Activated T-cell treated with anti-CD3 and anti-CD28 coated beads, Interleukin-2, amount 50 U/mL, for 1 hour (primary cell): ENCODE results near the gene AP3M1.

Experiments used
- DNase-seq: peaks from one replicate; pipeline ENCODE4 v3.0.0-alpha.2; 2020

AP3M1 gene

DNA sequence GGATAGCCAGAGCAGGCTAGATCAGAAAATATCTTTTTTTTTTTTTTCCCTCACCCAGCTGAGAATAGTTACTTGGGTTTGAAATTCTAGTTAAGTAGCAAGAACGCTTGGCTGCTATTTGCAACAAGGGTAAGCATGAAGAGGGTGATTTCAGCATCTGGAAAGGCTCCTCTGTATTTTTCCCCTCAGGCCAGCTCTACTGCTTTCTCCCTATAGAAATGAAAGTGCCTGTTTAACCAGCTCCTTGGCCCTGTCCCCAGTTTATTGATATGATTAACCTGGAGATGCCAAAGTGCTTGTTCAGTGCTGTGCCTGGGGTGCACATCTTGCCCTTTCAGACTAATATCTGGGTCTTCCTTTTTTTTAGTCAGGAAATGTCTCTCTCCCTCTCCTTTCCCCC, 37.1 kb downstream of the AP3M1 start:
- no peak for DNase-seq

DNA sequence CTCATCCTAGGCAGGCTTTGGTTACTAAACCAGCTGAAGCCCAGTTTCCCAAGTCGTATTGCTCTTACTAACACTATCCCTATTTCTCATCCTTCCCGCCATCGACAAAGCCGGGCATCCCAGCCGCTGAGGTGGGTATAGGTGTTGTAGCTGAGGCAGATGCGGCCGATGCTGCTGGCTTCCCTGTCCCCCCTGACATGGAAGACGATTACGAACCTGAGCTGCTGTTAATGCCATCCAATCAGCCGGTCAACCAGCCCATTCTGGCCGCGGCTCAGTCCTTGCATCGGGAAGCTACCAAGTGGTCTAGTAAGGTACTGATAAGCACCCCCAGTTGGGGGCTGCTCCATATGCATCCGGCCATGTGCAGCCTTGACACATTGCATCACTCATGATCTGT, 38.8 kb downstream of the AP3M1 start:
- DNase-seq, result no peak

GRCh38 chr10:74110120-74110519, 40.5 kb downstream of the AP3M1 start:
- no peak for DNase-seq

DNA sequence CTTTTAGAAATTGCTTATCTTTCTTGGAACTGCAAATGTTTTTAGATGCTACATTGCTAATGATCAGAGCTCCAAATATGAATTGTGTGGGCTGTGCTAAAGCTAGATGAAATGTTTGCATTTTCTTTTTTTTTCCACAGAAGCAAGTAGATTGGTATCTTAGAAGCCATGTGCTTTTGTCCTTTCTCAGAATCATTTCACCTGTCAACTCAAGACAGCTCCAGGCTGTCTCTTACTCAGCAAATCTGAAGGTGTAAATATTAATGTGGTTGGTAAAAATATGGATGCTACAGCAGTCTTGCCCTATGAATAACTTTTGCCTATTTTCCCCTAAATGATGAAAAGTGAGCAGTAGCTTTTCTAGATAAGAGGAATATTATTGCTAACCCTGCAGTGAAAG, 41.2 kb downstream of the AP3M1 start:
- no peak for DNase-seq

- no peak for DNase-seq
Measured at GRCh38 chr10:74107391-74107790, 43.2 kb downstream of the AP3M1 start.

GRCh38 chr10:74104996-74105395, 45.6 kb downstream of the AP3M1 start:
- no peak for DNase-seq

- no peak for DNase-seq
Measured at GRCh38 chr10:74104480-74104879, 46.1 kb downstream of the AP3M1 start.

- no peak for DNase-seq
Measured at GRCh38 chr10:74103560-74104258, 46.9 kb downstream of the AP3M1 start.

- no peak for DNase-seq
Measured at GRCh38 chr10:74099836-74100235, 50.8 kb downstream of the AP3M1 start.

GRCh38 chr10:74099420-74099819, 51.2 kb downstream of the AP3M1 start:
- no peak for DNase-seq

GRCh38 chr10:74097776-74098175, 52.9 kb downstream of the AP3M1 start:
- no peak for DNase-seq

- no peak for DNase-seq
Measured at GRCh38 chr10:74096777-74097176, 53.9 kb downstream of the AP3M1 start.

- DNase-seq, result no peak
Measured at GRCh38 chr10:74094231-74094630, 56.4 kb downstream of the AP3M1 start.

DNA sequence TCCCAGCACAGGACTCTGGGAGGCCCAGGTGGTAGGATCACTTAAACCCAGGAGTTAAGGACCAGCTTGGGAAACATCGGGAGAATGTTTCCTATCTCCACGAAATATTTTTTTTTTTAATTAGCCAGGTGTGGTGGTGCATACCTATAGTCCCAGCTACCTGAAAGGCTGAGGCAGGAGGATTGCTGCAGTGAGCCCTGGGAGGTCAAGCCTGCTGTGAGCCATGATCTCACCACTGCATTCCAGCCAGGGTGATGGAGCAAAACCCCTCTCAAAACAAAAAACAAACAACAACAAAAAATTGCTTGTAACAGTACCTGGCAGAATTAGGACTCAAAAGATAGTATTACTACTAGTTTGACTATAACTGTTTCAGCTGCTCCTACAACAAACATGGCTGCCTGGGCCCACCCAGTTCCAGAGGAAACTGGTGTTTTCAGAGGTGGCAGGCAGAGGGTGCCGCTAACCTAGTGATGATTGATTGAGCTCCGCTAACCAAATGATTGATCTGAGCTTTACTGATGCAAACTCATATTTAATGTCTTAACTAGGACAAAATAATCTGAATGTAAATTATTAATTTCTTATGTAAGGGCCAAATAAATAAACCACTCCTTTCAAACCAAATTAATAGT, 57.0 kb downstream of the AP3M1 start:
- no peak for DNase-seq

GRCh38 chr10:74092372-74092771, 58.3 kb downstream of the AP3M1 start:
- DNase-seq, result no peak

- no peak for DNase-seq
Measured at GRCh38 chr10:74088722-74089121, 61.9 kb downstream of the AP3M1 start.

DNA sequence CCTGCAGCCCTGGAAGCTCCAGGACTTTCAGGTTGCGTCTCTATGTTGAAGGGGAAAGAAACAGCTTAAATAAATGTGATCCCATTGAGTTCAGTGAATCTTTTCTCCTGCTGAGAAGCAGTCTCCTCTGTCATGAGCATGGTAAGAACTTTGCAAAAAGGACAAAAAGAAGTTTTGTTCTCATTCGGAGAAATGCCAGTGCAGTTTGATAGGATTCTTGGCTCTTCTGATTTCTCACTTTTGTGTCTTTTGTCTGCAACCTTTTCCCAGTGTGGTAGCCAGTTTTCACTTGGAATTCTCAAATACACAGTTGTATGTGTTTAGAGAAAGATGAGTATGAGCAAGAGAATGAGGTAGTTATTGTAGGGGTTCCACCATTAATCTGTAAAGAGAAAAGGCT, 64.3 kb downstream of the AP3M1 start:
- DNase-seq, result no peak

DNA sequence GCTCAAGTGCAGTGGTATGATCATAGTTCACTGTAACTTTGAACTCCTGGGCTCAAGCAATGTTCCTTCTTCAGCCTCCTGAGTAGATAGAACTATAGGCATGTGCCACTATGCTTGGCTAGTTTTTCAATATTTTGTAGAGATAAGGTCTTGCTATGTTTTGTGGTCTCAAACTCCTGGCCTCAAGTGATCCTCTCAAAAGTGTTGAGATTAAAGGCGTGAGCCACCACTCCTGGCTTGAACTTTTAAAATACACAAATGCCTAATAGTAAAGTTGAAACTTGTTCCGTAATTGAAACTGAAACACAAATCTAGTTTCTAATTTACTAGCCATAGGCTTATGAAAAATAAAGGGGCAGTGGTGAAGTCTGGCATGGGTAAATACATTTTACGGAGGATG, 65.7 kb downstream of the AP3M1 start:
- DNase-seq, result no peak

- DNase-seq, result no peak
Measured at GRCh38 chr10:74083304-74083703, 67.3 kb downstream of the AP3M1 start.

- no peak for DNase-seq
Measured at GRCh38 chr10:74081941-74082718, 68.5 kb downstream of the AP3M1 start.

GRCh38 chr10:74081192-74081803, 69.3 kb downstream of the AP3M1 start:
- DNase-seq, result no peak

- DNase-seq, result no peak
Measured at GRCh38 chr10:74079936-74080590, 70.6 kb downstream of the AP3M1 start.
